HEK293 (cell line): ENCODE data around the gene ARL8A.
A peak's percentile ranks its signal among the peaks of the same experiment; 100 is the strongest.
"Not testable (repeated sequence)": the region's sequence is repeated elsewhere in the genome, so short reads cannot be mapped to it uniquely, and the experiment has no call there.

Source experiments
- CTCF ChIA-PET: fragments of 350-600 bp; formaldehyde crosslinking; extraction: SDS; loops from one replicate; lab custom pipeline; 2021; ENCODE audit warnings: antibody characterized with exemption; lab: Yijun Ruan, JAX
- POLR2A ChIA-PET: fragments of 300-600 bp; formaldehyde crosslinking; extraction: SDS; loops from one replicate; lab custom pipeline; 2020; ENCODE audit warnings: antibody characterized with exemption, inconsistent platforms; lab: Yijun Ruan, JAX
- H3K27ac ChIP-seq: fragments of 200-500 bp; sonication (Bioruptor generic); 2 replicates; pipeline ENCODE4 v1.5.1; 2014; ENCODE audit warnings: low read depth, low read length, control low read depth, inconsistent platforms; ENCODE audit errors: extremely low read depth
- H3K36me3 ChIP-seq, 2 experiments: fragments of 200-500 bp in 1 of 2; sonication (Bioruptor generic) in 1 of 2; 1 replicate in 1 of 2; 2 replicates in 1 of 2; pipeline ENCODE4 v1.5.1; 2014 to 2017; ENCODE audit warnings: inconsistent platforms in 2 of 2, low read length in 2 of 2; ENCODE audit not compliant: control insufficient read depth in 2 of 2, insufficient read depth in 1 of 2
- H3K4me1 ChIP-seq: fragments of 200-500 bp; sonication (Bioruptor generic); 2 replicates; pipeline ENCODE4 v1.5.1; 2014; ENCODE audit warnings: mild to moderate bottlenecking, low read length, inconsistent platforms; ENCODE audit not compliant: control insufficient read depth, insufficient read depth
- H3K4me3 ChIP-seq: 2 replicates; pipeline ENCODE4 v1.5.1; 2011; ENCODE audit warnings: low read depth, mild to moderate bottlenecking, control low read depth, low read length, moderate library complexity
- H3K9me3 ChIP-seq: fragments of 200-500 bp; sonication (Bioruptor generic); 2 replicates; pipeline ENCODE4 v1.5.1; 2014; ENCODE audit warnings: low read depth, low read length, inconsistent platforms; ENCODE audit not compliant: control insufficient read depth, insufficient read depth
- GLIS1 ChIP-seq: fragments of 450-650 bp; formaldehyde crosslinking; IDR thresholded peaks from 2 replicates; pipeline ENCODE4 v1.5.1; 2016; ENCODE audit warnings: missing biosample characterization, missing genetic modification characterization
- HOXC10 ChIP-seq: sonication (generic); formaldehyde crosslinking; IDR thresholded peaks from 2 replicates; pipeline ENCODE4 v1.8.1; 2023; ENCODE audit warnings: mild to moderate bottlenecking, missing genetic modification reagents
- REST ChIP-seq: fragments of 450-650 bp; formaldehyde crosslinking; IDR thresholded peaks from 2 replicates; pipeline ENCODE4 v1.5.1; 2016; ENCODE audit warnings: missing biosample characterization, missing genetic modification characterization
- SP2 ChIP-seq: fragments of 450-650 bp; formaldehyde crosslinking; IDR thresholded peaks from 2 replicates; pipeline ENCODE4 v1.5.1; 2016; ENCODE audit warnings: missing biosample characterization, missing genetic modification characterization
- ZBTB44 ChIP-seq: fragments of 450-650 bp; IDR thresholded peaks from 2 replicates; pipeline ENCODE4 v1.5.1; 2018; ENCODE audit warnings: missing biosample characterization, mild to moderate bottlenecking, missing genetic modification characterization
- ZBTB8A ChIP-seq: fragments of 450-650 bp; formaldehyde crosslinking; IDR thresholded peaks from 2 replicates; pipeline ENCODE4 v1.5.1; 2016; ENCODE audit warnings: missing biosample characterization, missing genetic modification characterization
- ZNF121 ChIP-seq: fragments of 450-650 bp; formaldehyde crosslinking; IDR thresholded peaks from 2 replicates; pipeline ENCODE4 v1.5.1; 2016; ENCODE audit warnings: missing biosample characterization, missing genetic modification characterization
- ZNF138 ChIP-seq: fragments of 450-650 bp; formaldehyde crosslinking; IDR thresholded peaks from 2 replicates; pipeline ENCODE4 v1.5.1; 2016; ENCODE audit warnings: missing biosample characterization, missing genetic modification characterization, borderline replicate concordance
- ZNF174 ChIP-seq: fragments of 450-650 bp; formaldehyde crosslinking; IDR thresholded peaks from 2 replicates; pipeline ENCODE4 v1.5.0; 2017; ENCODE audit warnings: missing biosample characterization, mild to moderate bottlenecking, missing genetic modification characterization
- ZNF202 ChIP-seq: fragments of 450-650 bp; formaldehyde crosslinking; IDR thresholded peaks from 2 replicates; pipeline ENCODE4 v1.5.1; 2016; ENCODE audit warnings: missing biosample characterization, missing genetic modification characterization, borderline replicate concordance
- ZNF221 ChIP-seq: fragments of 450-650 bp; formaldehyde crosslinking; IDR thresholded peaks from 2 replicates; pipeline ENCODE4 v1.5.1; 2017; ENCODE audit warnings: missing biosample characterization, missing genetic modification characterization, borderline replicate concordance
- ZNF292 ChIP-seq: fragments of 450-650 bp; formaldehyde crosslinking; IDR thresholded peaks from 2 replicates; pipeline ENCODE4 v1.5.1; 2016; ENCODE audit warnings: low read depth, missing biosample characterization, missing genetic modification characterization, borderline replicate concordance
- ZNF311 ChIP-seq: fragments of 450-650 bp; formaldehyde crosslinking; IDR thresholded peaks from 2 replicates; pipeline ENCODE4 v1.5.1; 2017; ENCODE audit warnings: missing biosample characterization, missing genetic modification characterization, borderline replicate concordance
- ZNF398 ChIP-seq: fragments of 450-650 bp; formaldehyde crosslinking; IDR thresholded peaks from 2 replicates; pipeline ENCODE4 v1.5.1; 2017; ENCODE audit warnings: missing biosample characterization, missing genetic modification characterization
- ZNF701 ChIP-seq: fragments of 450-650 bp; formaldehyde crosslinking; IDR thresholded peaks from 2 replicates; pipeline ENCODE4 v1.5.1; 2016; ENCODE audit warnings: missing biosample characterization, missing genetic modification characterization

ARL8A gene

GRCh38 chr1:202146993-202147392 is 2.5 kb upstream of the ARL8A start:
- ChIA-PET POLR2A (no interaction called here), CTCF (interaction anchor here (0.6 to 3.8 kb wide), 4 partner anchors 12 to 424 kb away, joined by 3 to 25 read pairs (median 5); no protein-coding TSS in a partner anchor)
- Histone ChIP-seq H3K27ac (no peak overlapping the region), H3K9me3 (no peaks in the 10 kb centered on the region), H3K4me1 (no peaks in the 10 kb centered on the region; the same call in 1 of the 2 replicates), H3K4me3 (no peak overlapping the region), H3K36me3 (peaks cover 0 to 6% of the 10 kb centered on the region in 2 experiments; a peak in 1 of 3 replicates)
- TF ChIP-seq ZNF174 (tag by site-specific recombination) (no peak), GLIS1 (tag by site-specific recombination) (peak; percentile 90), ZNF398 (tag by site-specific recombination) (0 out of 2 replicates have a peak, but pooled peaks have one; percentile 7), ZBTB8A (tag by site-specific recombination) (0 out of 2 replicates have a peak, but pooled peaks have one; percentile 15), REST (tag by site-specific recombination) (no peak), ZNF221 (no peak)
- TF ChIP-seq, all 188 proteins: peak for 3

- H3K36me3 ChIP-seq, result peaks cover 0 to 6% of the 10 kb centered on the region in 2 experiments; a peak in 1 of 3 replicates
- CTCF ChIA-PET, result interaction anchor here (0.6 to 3.8 kb wide), 4 partner anchors 9 to 161 kb away, joined by 3 to 25 read pairs (median 4); no protein-coding TSS in a partner anchor
- TF ChIP-seq ZNF138, result no peak
- no peak for TF ChIP-seq ZNF311 (tag by site-specific recombination)
- TF ChIP-seq HOXC10 (CRISPR knock-in tag), result no peak
- TF ChIP-seq ZNF202, result no peak
- TF ChIP-seq SP2, result no peak
- TF ChIP-seq ZBTB44 (tag by site-specific recombination), result no peak
- TF ChIP-seq ZNF292 (tag by site-specific recombination), result no peak
- no peak for TF ChIP-seq ZNF701
- H3K4me1 ChIP-seq, result no peaks in the 10 kb centered on the region; the same call in 1 of the 2 replicates
- H3K4me3 ChIP-seq, result no peak overlapping the region
- no peak overlapping the region for H3K27ac ChIP-seq
- H3K9me3 ChIP-seq, result no peaks in the 10 kb centered on the region
- POLR2A ChIA-PET, result interaction anchor here (0.7 kb wide), 1 partner anchor 137 kb away, joined by 6 read pairs; no protein-coding TSS in a partner anchor
Measured at GRCh38 chr1:202146279-202146678, 1.7 kb upstream of the ARL8A start.

GRCh38 chr1:202145744-202146140 is 1.2 kb upstream of the ARL8A start:
- H3K4me3 ChIP-seq, H3K4me1 ChIP-seq, H3K9me3 ChIP-seq, H3K27ac ChIP-seq: not testable (repeated sequence)
- TF ChIP-seq ZNF121 (tag by site-specific recombination), result peak; percentile 59; the same call in 1 of the 2 replicates
- ChIA-PET POLR2A (interaction anchor here (0.7 kb wide), 1 partner anchor 136 kb away, joined by 6 read pairs; no protein-coding TSS in a partner anchor), CTCF (interaction anchor here (0.7 to 3.8 kb wide), 3 partner anchors 9 to 162 kb away, joined by 3 to 25 read pairs (median 5); no protein-coding TSS in a partner anchor)
- H3K36me3 ChIP-seq, result peaks cover 0 to 11% of the 10 kb centered on the region in 2 experiments; a peak in 1 of 3 replicates
